Parathyroid adenoma (tissue), 2 donors: Measurements from ENCODE around the gene TMEM82.

Experiments
- H2AFZ ChIP-seq: fragments of 300-600 bp; sonication (generic); one replicate; pipeline ENCODE4 v1.7.0; 2017; ENCODE audit warnings: antibody characterized with exemption, mild to moderate bottlenecking
- H3K27ac ChIP-seq: fragments of 300-600 bp; sonication (generic); one replicate; pipeline ENCODE4 v1.7.0; 2017
- H3K27me3 ChIP-seq: fragments of 300-600 bp; sonication (generic); one replicate; pipeline ENCODE4 v1.7.0; 2017; ENCODE audit warnings: low read length; ENCODE audit not compliant: control insufficient read depth, insufficient read depth
- H3K36me3 ChIP-seq: fragments of 300-600 bp; sonication (generic); one replicate; pipeline ENCODE4 v1.7.0; 2017; ENCODE audit warnings: low read length; ENCODE audit not compliant: control insufficient read depth, insufficient read depth
- H3K4me1 ChIP-seq: fragments of 300-600 bp; sonication (generic); one replicate; pipeline ENCODE4 v1.7.0; 2017; ENCODE audit warnings: control low read depth
- H3K4me2 ChIP-seq: fragments of 300-600 bp; sonication (generic); one replicate; pipeline ENCODE4 v1.7.0; 2017; ENCODE audit warnings: low read length
- H3K4me3 ChIP-seq: fragments of 300-600 bp; sonication (generic); one replicate; pipeline ENCODE4 v1.7.0; 2017; ENCODE audit warnings: low read depth, low read length
- H3K79me2 ChIP-seq: fragments of 300-600 bp; sonication (generic); one replicate; pipeline ENCODE4 v1.7.0; 2017; ENCODE audit warnings: control low read depth
- H3K9ac ChIP-seq: fragments of 300-600 bp; sonication (generic); one replicate; pipeline ENCODE4 v1.7.0; 2017; ENCODE audit warnings: mild to moderate bottlenecking
- H3K9me3 ChIP-seq: fragments of 300-600 bp; sonication (generic); one replicate; pipeline ENCODE4 v1.7.0; 2017; ENCODE audit warnings: low read length; ENCODE audit not compliant: control insufficient read depth
- TF ChIP-seq, protein P1 (sequence below): fragments of 300-600 bp; sonication (generic); IDR thresholded peaks from one replicate; pipeline ENCODE4 v1.7.0; 2017; ENCODE audit warnings: antibody characterized with exemption, mild to moderate bottlenecking
- donor health status: primary hyperparathyroidism.

Gene TMEM82

DNA sequence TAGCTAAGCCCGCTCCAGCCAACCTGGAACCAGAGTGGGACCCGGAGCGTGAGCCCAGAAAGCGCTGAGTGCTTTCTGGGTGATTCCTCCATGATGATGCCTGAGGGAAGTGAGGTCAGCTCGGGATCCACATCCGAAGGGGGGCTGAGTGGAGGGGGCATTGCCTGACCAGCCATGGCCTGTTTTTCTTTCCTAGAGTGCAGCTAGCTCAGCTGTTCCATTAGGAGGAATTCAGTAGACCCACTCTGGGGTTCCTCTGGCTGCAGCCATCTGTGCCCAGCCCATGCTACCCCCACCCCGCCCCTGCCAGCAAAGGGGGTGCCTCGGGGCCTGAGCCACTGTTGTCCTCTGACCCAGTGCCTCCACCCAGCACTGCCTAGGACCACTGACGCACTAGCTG, 15.8 kb upstream of the TMEM82 start:
- TF ChIP-seq, protein P1, sequence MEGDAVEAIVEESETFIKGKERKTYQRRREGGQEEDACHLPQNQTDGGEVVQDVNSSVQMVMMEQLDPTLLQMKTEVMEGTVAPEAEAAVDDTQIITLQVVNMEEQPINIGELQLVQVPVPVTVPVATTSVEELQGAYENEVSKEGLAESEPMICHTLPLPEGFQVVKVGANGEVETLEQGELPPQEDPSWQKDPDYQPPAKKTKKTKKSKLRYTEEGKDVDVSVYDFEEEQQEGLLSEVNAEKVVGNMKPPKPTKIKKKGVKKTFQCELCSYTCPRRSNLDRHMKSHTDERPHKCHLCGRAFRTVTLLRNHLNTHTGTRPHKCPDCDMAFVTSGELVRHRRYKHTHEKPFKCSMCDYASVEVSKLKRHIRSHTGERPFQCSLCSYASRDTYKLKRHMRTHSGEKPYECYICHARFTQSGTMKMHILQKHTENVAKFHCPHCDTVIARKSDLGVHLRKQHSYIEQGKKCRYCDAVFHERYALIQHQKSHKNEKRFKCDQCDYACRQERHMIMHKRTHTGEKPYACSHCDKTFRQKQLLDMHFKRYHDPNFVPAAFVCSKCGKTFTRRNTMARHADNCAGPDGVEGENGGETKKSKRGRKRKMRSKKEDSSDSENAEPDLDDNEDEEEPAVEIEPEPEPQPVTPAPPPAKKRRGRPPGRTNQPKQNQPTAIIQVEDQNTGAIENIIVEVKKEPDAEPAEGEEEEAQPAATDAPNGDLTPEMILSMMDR, result no peak
- Histone ChIP-seq H3K4me1 (no peaks in the 10 kb centered on the region), H3K9ac (no peak overlapping the region), H3K27me3 (no peaks in the 10 kb centered on the region), H3K4me3 (no peak overlapping the region), H2AFZ (no peak overlapping the region), H3K27ac (no peak overlapping the region), H3K79me2 (no peaks in the 10 kb centered on the region), H3K9me3 (no peaks in the 10 kb centered on the region), H3K4me2 (no peak overlapping the region), H3K36me3 (no peaks in the 10 kb centered on the region)

DNA sequence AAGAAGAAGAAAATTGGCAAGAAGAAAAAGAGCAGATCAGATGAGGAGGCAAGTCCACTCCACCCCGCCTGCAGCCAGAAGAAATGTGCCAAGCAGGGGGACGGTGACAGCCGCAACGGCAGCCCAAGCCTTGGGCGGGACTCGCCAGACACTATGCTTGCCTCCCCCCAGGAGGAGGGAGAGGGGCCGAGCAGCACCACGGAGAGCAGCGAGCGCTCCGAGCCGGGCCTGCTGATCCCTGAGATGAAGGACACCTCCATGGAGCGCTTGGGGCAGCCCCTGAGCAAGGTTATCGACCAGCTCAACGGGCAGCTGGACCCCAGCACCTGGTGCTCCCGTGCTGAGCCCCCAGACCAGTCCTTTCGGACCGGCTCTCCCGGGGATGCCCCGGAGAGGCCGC, 15.3 kb upstream of the TMEM82 start:
- Histone ChIP-seq H3K36me3 (no peaks in the 10 kb centered on the region), H3K4me1 (no peaks in the 10 kb centered on the region), H3K27ac (no peak overlapping the region), H3K4me3 (no peak overlapping the region), H3K27me3 (no peaks in the 10 kb centered on the region), H3K79me2 (no peaks in the 10 kb centered on the region), H3K9ac (no peak overlapping the region), H2AFZ (no peak overlapping the region), H3K4me2 (no peak overlapping the region), H3K9me3 (no peaks in the 10 kb centered on the region)
- TF ChIP-seq, protein P1, result no peak

DNA sequence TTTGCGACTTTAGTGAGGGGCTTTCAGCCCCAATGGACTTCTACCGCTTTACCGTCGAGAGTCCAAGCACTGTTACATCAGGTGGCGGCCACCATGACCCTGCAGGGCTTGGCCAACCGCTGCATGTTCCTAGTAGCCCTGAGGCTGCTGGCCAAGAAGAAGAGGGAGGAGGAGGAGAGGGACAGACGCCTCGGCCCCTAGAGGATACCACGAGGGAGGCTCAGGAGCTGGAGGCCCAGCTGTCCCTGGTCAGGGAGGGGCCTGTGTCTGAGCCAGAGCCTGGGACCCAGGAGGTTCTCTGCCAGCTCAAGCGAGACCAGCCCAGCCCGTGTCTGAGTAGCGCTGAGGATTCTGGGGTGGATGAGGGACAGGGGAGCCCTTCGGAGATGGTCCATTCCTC, 14.9 kb upstream of the TMEM82 start:
- Histone ChIP-seq H3K27ac (no peak overlapping the region), H3K9ac (no peak overlapping the region), H3K4me3 (no peak overlapping the region), H3K79me2 (no peaks in the 10 kb centered on the region), H3K36me3 (no peaks in the 10 kb centered on the region), H2AFZ (no peak overlapping the region), H3K9me3 (no peaks in the 10 kb centered on the region), H3K4me2 (no peak overlapping the region), H3K4me1 (no peaks in the 10 kb centered on the region), H3K27me3 (no peaks in the 10 kb centered on the region)
- TF ChIP-seq, protein P1, result no peak

DNA sequence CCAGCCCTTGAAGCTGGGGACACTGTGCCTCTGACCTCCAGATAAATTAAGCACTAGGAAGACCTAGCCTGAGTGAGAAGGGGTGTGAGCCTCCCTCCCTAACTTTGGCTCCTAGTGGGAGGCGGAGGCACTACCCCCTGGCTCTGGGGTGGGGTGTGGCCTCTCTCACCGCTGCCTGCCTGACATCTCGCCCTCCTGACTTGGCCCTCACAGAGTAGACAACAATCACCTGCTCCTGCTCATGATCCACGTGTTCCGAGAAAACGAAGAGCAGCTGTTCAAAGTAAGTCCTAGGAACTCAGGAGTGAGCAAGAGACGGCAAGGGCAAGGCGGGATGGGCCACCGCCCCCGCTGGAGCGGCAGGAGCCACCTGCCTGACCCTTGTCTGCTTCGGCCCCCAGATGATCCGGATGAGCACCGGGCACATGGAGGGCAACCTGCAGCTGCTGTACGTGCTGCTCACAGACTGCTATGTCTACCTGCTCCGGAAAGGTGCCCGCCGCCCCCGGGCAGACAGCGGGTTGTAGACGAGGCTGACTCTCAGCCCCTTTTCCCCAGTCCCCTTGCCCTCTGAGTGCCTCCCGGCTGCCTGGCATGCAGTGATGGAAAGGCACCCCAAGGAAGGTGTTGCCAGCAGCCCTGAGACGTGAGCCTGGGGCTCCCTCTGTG, 14.3 kb upstream of the TMEM82 start:
- no peaks in the 10 kb centered on the region for H3K79me2 ChIP-seq
- TF ChIP-seq, protein P1, result no peak
- H3K9ac ChIP-seq, result no peak overlapping the region
- no peaks in the 10 kb centered on the region for H3K9me3 ChIP-seq
- H3K4me1 ChIP-seq, result no peaks in the 10 kb centered on the region
- H3K4me3 ChIP-seq, result no peak overlapping the region
- no peaks in the 10 kb centered on the region for H3K27me3 ChIP-seq
- no peak overlapping the region for H3K4me2 ChIP-seq
- H2AFZ ChIP-seq, result no peak overlapping the region
- H3K36me3 ChIP-seq, result no peaks in the 10 kb centered on the region
- no peak overlapping the region for H3K27ac ChIP-seq
